Neural cell (in vitro differentiated cells): ENCODE data around the gene HACD3. TPM values are rescaled to one million over a fixed set of nuclear protein-coding genes. Genes with fewer than 3 reads are reported as not detected.

Source experiments
- H2AFZ ChIP-seq: fragments of 200-600, 300-800 bp; sonication (generic), shearing (Covaris generic); 2 replicates; pipeline ENCODE4 v1.6.0; 2014; ENCODE audit warnings: low read depth, mild to moderate bottlenecking, antibody characterized with exemption, low read length, moderate library complexity
- H3F3A ChIP-seq: fragments of 200-600 bp; shearing (Covaris generic); 2 replicates; pipeline ENCODE4 v1.6.1; 2016; ENCODE audit warnings: mild to moderate bottlenecking, moderate library complexity, mixed read lengths, antibody characterized with exemption, low read length; ENCODE audit not compliant: insufficient read depth, poor library complexity, severe bottlenecking
- H3K27ac ChIP-seq: fragments of 200-600, 300-800 bp; sonication (generic), shearing (Covaris generic); 2 replicates; pipeline ENCODE4 v1.5.1; 2014; ENCODE audit warnings: mild to moderate bottlenecking, low read length, moderate library complexity
- H3K27me3 ChIP-seq: fragments of 300-800, 200-600 bp; sonication (generic), shearing (Covaris generic); 2 replicates; pipeline ENCODE4 v1.6.0; 2014; ENCODE audit warnings: mild to moderate bottlenecking, low read depth, low read length, moderate library complexity; ENCODE audit not compliant: insufficient read depth
- H3K36me3 ChIP-seq: fragments of 300-800, 200-600 bp; sonication (generic), shearing (Covaris generic); 2 replicates; pipeline ENCODE4 v1.5.1; 2014; ENCODE audit warnings: mild to moderate bottlenecking, antibody characterized with exemption, low read length, moderate library complexity; ENCODE audit not compliant: insufficient read depth
- H3K4me2 ChIP-seq: fragments of 300-800, 200-600 bp; sonication (generic), shearing (Covaris generic); 2 replicates; pipeline ENCODE4 v1.6.0; 2014; ENCODE audit warnings: mild to moderate bottlenecking, low read length
- H3K4me3 ChIP-seq: fragments of 300-800, 200-600 bp; sonication (generic), shearing (Covaris generic); 2 replicates; pipeline ENCODE4 v1.5.1; 2014; ENCODE audit warnings: mild to moderate bottlenecking, low read length, moderate library complexity
- H3K79me2 ChIP-seq: fragments of 200-600 bp; shearing (Covaris generic); replicated peaks from 2 replicates; pipeline ENCODE4 v1.6.0; 2014; ENCODE audit warnings: mild to moderate bottlenecking, low read length, moderate library complexity; ENCODE audit not compliant: insufficient read depth
- H3K9ac ChIP-seq: fragments of 300-800, 200-600 bp; sonication (generic), shearing (Covaris generic); 2 replicates; pipeline ENCODE4 v1.6.1; 2016; ENCODE audit warnings: mild to moderate bottlenecking, low read length, mixed read lengths
- H3K9me2 ChIP-seq: fragments of 200-600 bp; shearing (Covaris generic); 2 replicates; pipeline ENCODE4 v1.6.1; 2016; ENCODE audit warnings: mild to moderate bottlenecking, low read length, mixed read lengths; ENCODE audit not compliant: insufficient read depth
- H3K9me3 ChIP-seq: fragments of 200-600, 300-800 bp; sonication (generic), shearing (Covaris generic); 2 replicates; pipeline ENCODE4 v1.6.1; 2016; ENCODE audit warnings: mild to moderate bottlenecking, mixed run types, low read length, moderate library complexity, mixed read lengths
- H4K20me1 ChIP-seq: fragments of 200-600 bp; shearing (Covaris generic); 2 replicates; pipeline ENCODE4 v1.6.1; 2016; ENCODE audit warnings: mild to moderate bottlenecking, mixed run types; ENCODE audit not compliant: insufficient read depth
- EP300 ChIP-seq: fragments of 450-650 bp; conservative IDR thresholded peaks from 2 replicates; pipeline ENCODE4 v1.6.1; 2014; ENCODE audit warnings: antibody characterized with exemption, mild to moderate bottlenecking, moderate library complexity; ENCODE audit not compliant: poor library complexity, severe bottlenecking
- EZH2 ChIP-seq: fragments of 200-600, 300-800 bp; shearing (Covaris generic), sonication (generic); IDR thresholded peaks from 2 replicates; pipeline ENCODE4 v1.6.1; 2014; ENCODE audit warnings: antibody characterized with exemption, low read length, borderline replicate concordance, mild to moderate bottlenecking; ENCODE audit not compliant: insufficient read depth, poor library complexity, severe bottlenecking
- MXI1 ChIP-seq: fragments of 450-650 bp; conservative IDR thresholded peaks from 2 replicates; pipeline ENCODE4 v1.6.1; 2014; ENCODE audit warnings: antibody characterized with exemption, mild to moderate bottlenecking; ENCODE audit not compliant: poor library complexity, severe bottlenecking
- POLR2AphosphoS5 ChIP-seq: IDR thresholded peaks from 2 replicates; pipeline ENCODE4 v1.6.1; 2012
- RAD21 ChIP-seq: fragments of 450-650 bp; conservative IDR thresholded peaks from 2 replicates; pipeline ENCODE4 v1.6.1; 2014; ENCODE audit warnings: antibody characterized with exemption, mild to moderate bottlenecking, moderate library complexity
- SMC3 ChIP-seq: fragments of 450-650 bp; conservative IDR thresholded peaks from 2 replicates; pipeline ENCODE4 v1.6.1; 2014; ENCODE audit warnings: antibody characterized with exemption, mild to moderate bottlenecking, moderate library complexity; ENCODE audit not compliant: poor library complexity
- TAF1 ChIP-seq: IDR thresholded peaks from 2 replicates; pipeline ENCODE4 v1.6.1; 2012; ENCODE audit warnings: low read depth
- polyA plus RNA-seq: library from polyadenylated mRNA; depleted of rRNA; stranded (reverse); fragments of >200 nt; gene quantifications from 2 replicates; pipeline ENCODE4 v1.2.3, GENCODE V29; 2014
- TF ChIP-seq, protein P1 (sequence below): fragments of 450-650 bp; IDR thresholded peaks from 2 replicates; pipeline ENCODE4 v1.5.1; 2014; ENCODE audit warnings: antibody characterized with exemption, mild to moderate bottlenecking, moderate library complexity; ENCODE audit not compliant: poor library complexity, severe bottlenecking
- TF ChIP-seq, protein P2 (sequence below): IDR thresholded peaks from 2 replicates; pipeline ENCODE4 v1.6.1; 2012; ENCODE audit warnings: borderline replicate concordance

Gene HACD3
- polyA plus RNA-seq, 1 donor from 2014 or later, result 177 TPM

DNA sequence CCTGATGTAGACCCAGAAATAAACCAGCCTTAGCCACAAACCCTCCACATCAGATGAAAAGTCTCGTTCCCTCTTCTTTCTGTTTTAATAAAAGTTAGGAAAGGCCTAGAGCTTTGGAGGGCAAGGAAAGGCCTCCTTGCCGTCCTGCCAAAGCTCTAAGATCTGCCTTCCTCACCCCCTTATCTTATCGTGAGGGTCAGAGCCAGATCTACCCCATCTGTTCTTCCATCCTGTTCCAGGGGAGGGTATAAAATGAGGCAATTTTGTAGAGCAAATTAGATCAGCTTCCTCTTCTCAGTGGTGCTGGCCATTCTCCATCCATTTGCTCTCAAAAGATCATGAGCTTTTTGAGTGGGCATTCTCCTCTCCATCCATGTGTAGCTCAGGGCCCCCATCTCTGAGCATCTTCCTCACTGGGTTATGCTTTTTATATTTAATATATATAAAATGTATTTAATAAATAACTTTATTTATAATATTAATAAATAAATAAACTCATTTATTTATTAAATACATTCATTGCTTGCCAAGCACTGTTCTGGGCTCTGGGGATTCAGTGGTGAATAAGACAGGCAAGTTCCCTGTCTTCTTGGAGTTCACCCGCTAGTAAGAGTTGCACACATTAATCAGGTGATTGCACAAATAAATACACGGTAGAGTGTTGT is 89.5 kb downstream of the HACD3 start:
- H4K20me1 ChIP-seq, result no peaks in the 10 kb centered on the region
- no peaks in the 10 kb centered on the region for H3K9me3 ChIP-seq
- H3F3A ChIP-seq, result no peaks in the 10 kb centered on the region
- H3K36me3 ChIP-seq, result no peaks in the 10 kb centered on the region
- no peak for TF ChIP-seq EP300
- TF ChIP-seq EZH2, result no peak
- no peak for TF ChIP-seq SMC3
- TF ChIP-seq TAF1, result no peak
- no peak for TF ChIP-seq POLR2AphosphoS5
- no peak for TF ChIP-seq MXI1
- TF ChIP-seq RAD21, result no peak
- TF ChIP-seq, protein P1, sequence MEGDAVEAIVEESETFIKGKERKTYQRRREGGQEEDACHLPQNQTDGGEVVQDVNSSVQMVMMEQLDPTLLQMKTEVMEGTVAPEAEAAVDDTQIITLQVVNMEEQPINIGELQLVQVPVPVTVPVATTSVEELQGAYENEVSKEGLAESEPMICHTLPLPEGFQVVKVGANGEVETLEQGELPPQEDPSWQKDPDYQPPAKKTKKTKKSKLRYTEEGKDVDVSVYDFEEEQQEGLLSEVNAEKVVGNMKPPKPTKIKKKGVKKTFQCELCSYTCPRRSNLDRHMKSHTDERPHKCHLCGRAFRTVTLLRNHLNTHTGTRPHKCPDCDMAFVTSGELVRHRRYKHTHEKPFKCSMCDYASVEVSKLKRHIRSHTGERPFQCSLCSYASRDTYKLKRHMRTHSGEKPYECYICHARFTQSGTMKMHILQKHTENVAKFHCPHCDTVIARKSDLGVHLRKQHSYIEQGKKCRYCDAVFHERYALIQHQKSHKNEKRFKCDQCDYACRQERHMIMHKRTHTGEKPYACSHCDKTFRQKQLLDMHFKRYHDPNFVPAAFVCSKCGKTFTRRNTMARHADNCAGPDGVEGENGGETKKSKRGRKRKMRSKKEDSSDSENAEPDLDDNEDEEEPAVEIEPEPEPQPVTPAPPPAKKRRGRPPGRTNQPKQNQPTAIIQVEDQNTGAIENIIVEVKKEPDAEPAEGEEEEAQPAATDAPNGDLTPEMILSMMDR, result no peak
- TF ChIP-seq, protein P2, sequence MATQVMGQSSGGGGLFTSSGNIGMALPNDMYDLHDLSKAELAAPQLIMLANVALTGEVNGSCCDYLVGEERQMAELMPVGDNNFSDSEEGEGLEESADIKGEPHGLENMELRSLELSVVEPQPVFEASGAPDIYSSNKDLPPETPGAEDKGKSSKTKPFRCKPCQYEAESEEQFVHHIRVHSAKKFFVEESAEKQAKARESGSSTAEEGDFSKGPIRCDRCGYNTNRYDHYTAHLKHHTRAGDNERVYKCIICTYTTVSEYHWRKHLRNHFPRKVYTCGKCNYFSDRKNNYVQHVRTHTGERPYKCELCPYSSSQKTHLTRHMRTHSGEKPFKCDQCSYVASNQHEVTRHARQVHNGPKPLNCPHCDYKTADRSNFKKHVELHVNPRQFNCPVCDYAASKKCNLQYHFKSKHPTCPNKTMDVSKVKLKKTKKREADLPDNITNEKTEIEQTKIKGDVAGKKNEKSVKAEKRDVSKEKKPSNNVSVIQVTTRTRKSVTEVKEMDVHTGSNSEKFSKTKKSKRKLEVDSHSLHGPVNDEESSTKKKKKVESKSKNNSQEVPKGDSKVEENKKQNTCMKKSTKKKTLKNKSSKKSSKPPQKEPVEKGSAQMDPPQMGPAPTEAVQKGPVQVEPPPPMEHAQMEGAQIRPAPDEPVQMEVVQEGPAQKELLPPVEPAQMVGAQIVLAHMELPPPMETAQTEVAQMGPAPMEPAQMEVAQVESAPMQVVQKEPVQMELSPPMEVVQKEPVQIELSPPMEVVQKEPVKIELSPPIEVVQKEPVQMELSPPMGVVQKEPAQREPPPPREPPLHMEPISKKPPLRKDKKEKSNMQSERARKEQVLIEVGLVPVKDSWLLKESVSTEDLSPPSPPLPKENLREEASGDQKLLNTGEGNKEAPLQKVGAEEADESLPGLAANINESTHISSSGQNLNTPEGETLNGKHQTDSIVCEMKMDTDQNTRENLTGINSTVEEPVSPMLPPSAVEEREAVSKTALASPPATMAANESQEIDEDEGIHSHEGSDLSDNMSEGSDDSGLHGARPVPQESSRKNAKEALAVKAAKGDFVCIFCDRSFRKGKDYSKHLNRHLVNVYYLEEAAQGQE, result no peak
- no peaks in the 10 kb centered on the region for H3K79me2 ChIP-seq
- no peak overlapping the region for H3K4me2 ChIP-seq
- no peaks in the 10 kb centered on the region for H3K9me2 ChIP-seq
- no peak overlapping the region for H3K4me3 ChIP-seq
- no peaks in the 10 kb centered on the region for H3K27me3 ChIP-seq
- H3K27ac ChIP-seq, result no peak overlapping the region
- no peak overlapping the region for H2AFZ ChIP-seq
- no peak overlapping the region for H3K9ac ChIP-seq

DNA sequence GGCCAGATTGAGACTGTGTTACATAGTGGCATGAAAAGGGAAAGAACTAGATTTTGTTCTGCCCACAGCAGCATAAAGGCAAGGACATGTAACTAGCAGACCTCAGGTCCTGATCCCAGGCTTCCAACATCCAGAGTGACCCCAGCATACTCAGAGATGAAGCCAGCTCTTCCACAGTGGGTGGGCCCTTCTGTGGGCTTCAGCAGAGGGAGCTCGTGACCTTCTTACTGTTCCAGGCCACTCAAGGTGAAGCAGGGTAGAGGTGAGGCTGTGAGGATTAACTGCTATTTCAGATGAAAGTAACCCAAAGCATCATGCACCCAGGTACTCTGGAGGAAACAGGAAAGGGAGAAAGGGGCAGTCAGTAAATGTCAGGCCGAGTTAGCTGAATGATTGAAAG is 90.6 kb downstream of the HACD3 start:
- Histone ChIP-seq H3K36me3 (no peaks in the 10 kb centered on the region), H3K4me3 (no peak overlapping the region), H3K9me2 (no peaks in the 10 kb centered on the region), H3K27me3 (no peaks in the 10 kb centered on the region), H3K9me3 (no peaks in the 10 kb centered on the region), H4K20me1 (no peaks in the 10 kb centered on the region), H3K27ac (no peak overlapping the region), H2AFZ (no peak overlapping the region), H3K4me2 (no peak overlapping the region), H3K79me2 (no peaks in the 10 kb centered on the region), H3K9ac (no peak overlapping the region), H3F3A (no peaks in the 10 kb centered on the region)
- no peak for TF ChIP-seq POLR2AphosphoS5
- TF ChIP-seq SMC3, result no peak
- TF ChIP-seq, protein P2, result no peak
- no peak for TF ChIP-seq MXI1
- no peak for TF ChIP-seq EZH2
- no peak for TF ChIP-seq EP300
- TF ChIP-seq, protein P1, result no peak
- no peak for TF ChIP-seq TAF1
- TF ChIP-seq RAD21, result no peak
